MG63 (cell line): ENCODE measurements around the gene GGTLC2. TPM values are rescaled to one million over a fixed set of nuclear protein-coding genes. Genes with fewer than 3 reads are reported as not detected.
"Not testable (repeated sequence)": the region's sequence is repeated elsewhere in the genome, so short reads cannot be mapped to it uniquely, and the experiment has no call there.

Source experiments
- DNase-seq: peaks from one replicate; pipeline ENCODE4 v3.0.0-alpha.2; 2020
- H3K27me3 ChIP-seq: fragments of 250-450 bp; sonication (Bioruptor Pico); 2 replicates; pipeline ENCODE4 v1.5.1; 2020; ENCODE audit warnings: mild to moderate bottlenecking, moderate library complexity
- H3K36me3 ChIP-seq: fragments of 250-450 bp; sonication (Bioruptor Pico); 2 replicates; pipeline ENCODE4 v1.5.1; 2020; ENCODE audit warnings: mild to moderate bottlenecking, moderate library complexity
- H3K4me3 ChIP-seq: fragments of 250-450 bp; sonication (Bioruptor Pico); 2 replicates; pipeline ENCODE4 v1.5.1; 2020; ENCODE audit warnings: mild to moderate bottlenecking, moderate library complexity
- H3K9me3 ChIP-seq: fragments of 250-450 bp; sonication (Bioruptor Pico); 2 replicates; pipeline ENCODE4 v1.5.1; 2020; ENCODE audit warnings: mild to moderate bottlenecking, moderate library complexity
- total RNA-seq: library from RNA; depleted of rRNA; stranded (reverse); fragments of >200 nt; shearing (Covaris generic); gene quantifications from 2 replicates; pipeline ENCODE4 v1.2.3, GENCODE V29; 2014; ENCODE audit warnings: low replicate concordance

The GGTLC2 gene
- total RNA-seq, 1 experiment from 2014 or later = not detected

GRCh38 chr22:22681221-22681739, 36.9 kb downstream of the GGTLC2 start:
- H3K27me3 ChIP-seq = no peaks in the 10 kb centered on the region
- H3K4me3 ChIP-seq = no peak overlapping the region
- peak; percentile 69 for DNase-seq
- H3K9me3 ChIP-seq = no peaks in the 10 kb centered on the region
- no peaks in the 10 kb centered on the region for H3K36me3 ChIP-seq

DNA sequence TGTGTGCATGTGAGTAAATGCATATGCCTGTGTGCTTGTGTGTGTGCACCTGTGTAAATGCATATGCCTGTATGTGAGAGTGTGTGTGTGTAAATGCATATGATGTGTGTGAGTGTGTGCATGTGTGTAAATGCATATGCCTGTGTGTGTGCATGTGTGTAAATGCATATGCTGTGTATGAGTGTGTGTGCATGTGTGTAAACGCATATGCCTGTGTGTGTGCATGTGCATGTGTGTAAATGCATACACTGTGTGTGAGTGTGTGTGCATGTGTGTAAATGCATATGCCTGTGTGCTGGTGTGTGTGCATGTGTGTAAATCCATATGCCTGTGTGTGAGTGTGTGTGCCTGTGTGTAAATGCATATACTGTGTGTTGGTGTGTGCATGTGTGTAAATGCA, 37.8 kb downstream of the GGTLC2 start:
- Histone ChIP-seq H3K9me3 (no peaks in the 10 kb centered on the region), H3K4me3 (no peak overlapping the region), H3K27me3 (no peaks in the 10 kb centered on the region), H3K36me3 (no peaks in the 10 kb centered on the region)
- DNase-seq = no peak

DNA sequence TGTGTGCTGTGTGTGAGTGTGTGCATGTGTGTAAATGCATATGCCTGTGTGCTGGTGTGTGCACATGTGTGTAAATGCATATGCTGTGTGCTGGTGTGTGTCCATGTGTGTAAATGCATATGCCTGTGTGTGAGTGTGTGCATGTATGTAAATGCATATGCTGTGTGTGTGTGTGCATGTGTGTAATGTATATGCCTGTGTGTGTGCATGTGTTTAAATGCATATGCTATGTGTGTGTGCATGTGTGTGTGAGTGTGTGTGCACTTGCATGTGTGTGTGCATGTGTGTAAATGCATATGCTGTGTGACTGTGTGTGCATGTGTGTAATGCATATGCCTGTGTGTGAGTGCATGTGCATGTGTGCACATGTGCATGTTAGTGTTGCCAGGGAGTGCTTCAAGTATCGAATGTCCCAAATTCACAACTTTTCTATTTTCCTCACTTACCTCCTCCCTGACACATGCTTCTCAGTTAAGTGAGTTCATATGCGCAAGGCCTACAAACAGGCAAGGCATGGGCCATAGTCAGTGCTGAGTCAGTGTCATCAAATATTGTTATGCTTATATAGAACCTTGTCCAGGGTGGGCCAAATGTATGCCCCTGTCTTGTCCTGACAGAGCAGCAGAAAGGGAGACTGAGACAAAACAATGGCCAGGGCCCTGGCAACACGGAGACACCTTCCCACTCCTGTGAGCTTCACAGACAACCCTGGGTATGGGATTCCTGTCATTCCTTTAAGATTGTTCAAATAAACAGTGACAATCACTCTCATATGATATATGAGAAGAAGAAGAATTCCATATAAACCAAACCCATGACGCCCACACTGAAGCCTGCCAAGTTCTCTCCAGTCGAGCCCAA, 38.6 kb downstream of the GGTLC2 start:
- peak; percentile 71 for DNase-seq
- H3K9me3 ChIP-seq = no peaks in the 10 kb centered on the region
- no peak overlapping the region for H3K4me3 ChIP-seq
- no peaks in the 10 kb centered on the region for H3K27me3 ChIP-seq
- H3K36me3 ChIP-seq = no peaks in the 10 kb centered on the region

GRCh38 chr22:22683668-22684361, 39.4 kb downstream of the GGTLC2 start:
- Histone ChIP-seq H3K27me3 (no peaks in the 10 kb centered on the region), H3K4me3 (no peak overlapping the region), H3K9me3 (no peaks in the 10 kb centered on the region), H3K36me3 (no peaks in the 10 kb centered on the region)
- DNase-seq = no peak

DNA sequence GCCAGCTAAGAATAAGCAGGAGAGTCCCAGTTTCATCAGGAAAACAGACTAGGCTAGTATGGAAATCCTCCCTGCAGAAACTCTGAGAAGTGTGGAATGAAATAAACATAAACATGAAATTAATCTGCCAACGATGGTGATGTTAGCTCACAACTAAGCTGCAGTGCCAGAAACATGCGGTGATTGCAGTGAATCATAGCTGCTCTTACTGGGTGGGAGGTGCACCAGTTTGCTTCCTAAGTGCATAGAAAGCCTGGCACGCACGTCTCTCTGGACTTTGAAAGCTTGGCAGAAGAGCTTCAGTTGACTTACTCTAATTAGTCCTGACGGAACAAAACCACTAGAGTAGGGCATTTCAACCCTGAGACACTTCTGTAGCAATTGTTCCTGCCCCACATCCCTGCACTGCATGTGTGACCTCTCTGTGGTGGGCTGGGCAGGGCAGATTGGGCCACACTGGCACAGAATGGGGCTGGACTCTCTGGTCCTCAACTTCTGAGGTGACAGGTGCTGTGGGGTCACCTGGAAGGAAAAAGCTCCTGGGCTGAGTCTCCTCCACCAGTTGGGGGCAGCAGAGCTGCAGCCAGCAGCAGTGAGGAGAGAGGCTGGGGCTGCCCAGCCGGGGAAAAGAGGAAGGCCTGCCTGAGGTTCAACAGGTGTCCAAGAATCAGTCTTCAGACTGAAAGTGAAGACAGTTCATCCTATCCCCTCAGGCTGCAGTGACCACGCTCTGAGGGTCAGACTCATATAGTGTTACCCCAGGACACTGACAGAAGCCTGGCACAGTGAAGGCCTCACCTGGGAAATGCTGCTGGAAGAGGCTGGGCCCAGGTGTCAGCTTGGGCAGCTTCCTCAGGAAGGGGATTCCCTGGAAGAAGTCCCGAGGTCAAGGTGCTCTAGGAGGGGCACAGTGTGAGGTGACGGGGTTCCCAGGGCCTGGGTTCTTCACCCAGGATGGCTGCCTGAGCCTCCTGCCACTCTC, 40.5 kb downstream of the GGTLC2 start:
- H3K36me3 ChIP-seq = no peaks in the 10 kb centered on the region
- DNase-seq = peak; percentile 95
- H3K9me3 ChIP-seq = no peaks in the 10 kb centered on the region
- no peaks in the 10 kb centered on the region for H3K27me3 ChIP-seq
- H3K4me3 ChIP-seq = no peak overlapping the region

- no peaks in the 10 kb centered on the region for H3K36me3 ChIP-seq
- H3K4me3 ChIP-seq = no peak overlapping the region
- H3K27me3 ChIP-seq = no peaks in the 10 kb centered on the region
- DNase-seq = no peak
- H3K9me3 ChIP-seq = no peaks in the 10 kb centered on the region
These were observed 41.2 kb downstream of the GGTLC2 start for GRCh38 chr22:22685586-22685985.

GRCh38 chr22:22686202-22687115, 42.0 kb downstream of the GGTLC2 start:
- H3K9me3 ChIP-seq, H3K27me3 ChIP-seq, DNase-seq, H3K36me3 ChIP-seq, H3K4me3 ChIP-seq: not testable (repeated sequence)

DNA sequence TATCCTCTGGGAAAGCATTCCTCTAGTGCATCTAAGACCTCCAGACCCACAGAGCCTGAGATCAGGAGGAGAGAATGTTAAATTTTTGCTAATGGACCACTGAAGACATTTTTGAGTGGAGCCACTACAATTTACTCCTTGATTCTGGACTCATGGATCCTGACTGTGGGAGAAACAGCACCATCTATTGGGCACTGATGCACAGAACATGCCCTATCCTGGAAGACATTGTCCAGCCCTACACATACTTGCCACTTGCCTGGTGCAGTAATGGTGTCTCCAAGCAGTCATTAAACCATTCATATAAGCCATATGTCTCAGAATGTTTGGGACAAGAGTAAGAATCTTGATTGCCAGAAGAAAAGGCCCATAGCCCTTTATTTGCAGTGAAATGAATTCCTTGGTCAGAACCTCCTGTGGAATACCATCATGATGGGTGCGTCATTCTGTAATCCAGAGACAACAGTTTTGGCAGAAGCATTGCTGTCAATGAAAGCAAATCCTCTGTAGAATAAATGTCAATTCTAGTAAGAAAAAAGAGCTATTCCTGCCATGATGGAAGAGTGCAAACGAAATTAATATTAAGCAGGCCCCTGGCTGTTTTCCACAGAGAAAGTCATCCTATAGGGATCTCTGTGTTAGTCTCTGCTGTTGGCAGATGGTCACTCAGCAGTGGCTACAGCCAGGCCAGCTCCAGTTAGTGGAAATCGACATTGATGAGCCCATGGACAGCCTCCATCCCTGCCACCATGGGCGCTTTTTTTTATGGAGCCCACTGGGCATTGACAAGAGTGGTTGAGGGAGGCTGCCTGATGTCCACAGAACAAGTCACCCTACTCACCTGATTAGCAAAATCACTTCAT, 43.5 kb downstream of the GGTLC2 start:
- DNase-seq = peak; percentile 34
- Histone ChIP-seq H3K9me3 (no peaks in the 10 kb centered on the region), H3K27me3 (no peaks in the 10 kb centered on the region), H3K4me3 (no peak overlapping the region), H3K36me3 (no peaks in the 10 kb centered on the region)

- Histone ChIP-seq H3K36me3 (no peaks in the 10 kb centered on the region), H3K4me3 (no peak overlapping the region), H3K9me3 (no peaks in the 10 kb centered on the region), H3K27me3 (no peaks in the 10 kb centered on the region)
- no peak for DNase-seq
These were observed 45.4 kb downstream of the GGTLC2 start for GRCh38 chr22:22689621-22690345.

- no peaks in the 10 kb centered on the region for H3K27me3 ChIP-seq
- no peak for DNase-seq
- H3K36me3 ChIP-seq = no peaks in the 10 kb centered on the region
- H3K9me3 ChIP-seq = no peaks in the 10 kb centered on the region
- H3K4me3 ChIP-seq = no peak overlapping the region
These were observed 46.6 kb downstream of the GGTLC2 start for GRCh38 chr22:22691055-22691454.

DNA sequence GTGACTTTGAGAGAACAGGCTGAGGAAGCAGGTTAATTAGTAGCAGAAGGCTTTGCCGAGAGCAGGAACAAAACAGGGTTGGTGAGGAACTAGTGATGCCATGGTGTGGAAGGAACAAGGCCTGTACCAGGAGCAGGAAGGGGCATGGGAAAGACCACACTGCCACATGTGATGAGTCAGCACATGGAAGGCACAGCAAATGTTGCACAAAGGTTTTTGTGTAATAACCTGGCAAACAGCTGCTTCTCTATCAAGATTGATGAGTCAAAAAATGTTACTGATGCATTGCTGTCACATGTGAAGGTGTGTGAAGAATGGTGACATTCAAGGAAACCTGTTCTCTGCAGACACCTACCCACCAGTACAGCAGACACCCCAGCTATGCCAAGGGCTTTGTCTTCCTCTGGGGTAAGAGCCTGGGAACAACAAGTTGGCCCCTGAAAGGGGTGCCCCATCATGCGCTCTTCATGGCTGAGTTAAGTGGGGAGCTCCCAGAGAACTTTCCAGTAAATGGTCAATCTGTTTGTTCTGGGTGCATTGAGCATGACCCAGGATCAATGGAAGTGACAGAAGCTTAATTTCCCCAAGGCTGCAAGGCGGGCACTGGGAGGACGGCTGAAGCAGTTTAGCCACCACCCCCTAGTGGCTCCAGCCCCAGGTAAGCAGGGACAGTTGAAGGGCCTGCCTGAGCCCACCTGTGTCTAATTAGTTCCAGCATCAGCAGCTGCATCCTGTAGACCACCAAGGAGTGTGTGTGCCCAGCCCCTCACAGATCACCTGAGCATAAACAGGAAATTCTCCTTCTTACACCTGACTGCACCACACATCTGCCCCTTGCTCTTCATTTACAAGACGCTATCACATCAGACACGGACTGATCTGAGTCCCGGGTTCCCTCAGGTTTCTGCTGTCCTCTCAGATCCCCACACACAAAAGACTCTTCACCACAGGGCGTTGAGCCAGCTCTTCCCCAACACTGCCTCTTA, 47.6 kb downstream of the GGTLC2 start:
- H3K4me3 ChIP-seq = no peak overlapping the region
- no peaks in the 10 kb centered on the region for H3K9me3 ChIP-seq
- DNase-seq = no peak
- H3K27me3 ChIP-seq = no peaks in the 10 kb centered on the region
- H3K36me3 ChIP-seq = no peaks in the 10 kb centered on the region

GRCh38 chr22:22692707-22693530, 48.5 kb downstream of the GGTLC2 start:
- Histone ChIP-seq H3K36me3 (no peaks in the 10 kb centered on the region), H3K9me3 (no peaks in the 10 kb centered on the region), H3K4me3 (no peak overlapping the region), H3K27me3 (no peaks in the 10 kb centered on the region)
- peak; percentile 58 for DNase-seq

DNA sequence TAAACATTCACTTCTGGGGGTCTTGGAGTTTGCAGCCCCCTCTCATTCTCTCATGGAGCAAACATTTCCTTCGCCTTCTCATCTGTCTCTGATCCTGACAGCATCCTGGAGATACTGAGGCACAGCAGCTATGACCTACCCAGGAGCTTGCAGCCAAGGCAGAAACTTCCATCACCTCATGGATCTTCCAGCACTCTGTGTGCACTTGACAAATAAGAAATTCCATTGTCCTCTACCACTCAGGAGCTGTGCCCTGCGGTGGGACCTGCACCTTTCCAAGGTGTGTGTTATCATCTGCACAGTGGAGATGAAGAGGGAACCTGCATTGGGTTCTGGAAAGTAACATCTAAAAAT, 49.1 kb downstream of the GGTLC2 start:
- Histone ChIP-seq H3K36me3 (no peaks in the 10 kb centered on the region), H3K9me3 (no peaks in the 10 kb centered on the region), H3K4me3 (no peak overlapping the region), H3K27me3 (no peaks in the 10 kb centered on the region)
- no peak for DNase-seq
